ENCODE results near the gene ZNF80.

Gene ZNF80

DNA sequence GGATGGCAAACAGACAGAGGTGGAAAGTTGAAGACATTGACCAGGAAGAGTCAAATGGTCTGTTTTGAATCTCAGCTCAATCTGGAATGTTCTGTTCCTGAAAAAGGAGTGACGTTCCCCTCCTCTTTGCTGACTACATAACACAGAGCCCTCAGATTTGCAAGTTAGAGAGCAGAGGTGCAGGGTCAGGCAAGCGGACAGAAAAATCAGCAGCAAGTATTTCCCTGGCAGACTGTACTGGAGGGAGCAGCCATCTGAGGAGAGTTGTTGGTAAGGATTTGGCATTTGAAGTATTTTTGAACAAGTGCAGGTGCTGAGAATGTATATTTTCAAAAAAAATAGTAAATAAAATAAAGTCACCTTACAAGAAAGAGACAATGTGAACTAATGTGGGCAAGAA is 17.6 kb downstream of the ZNF80 start:
- DNase-seq (ENCODE audit: low read depth in 2 of 2) = no peak

DNA sequence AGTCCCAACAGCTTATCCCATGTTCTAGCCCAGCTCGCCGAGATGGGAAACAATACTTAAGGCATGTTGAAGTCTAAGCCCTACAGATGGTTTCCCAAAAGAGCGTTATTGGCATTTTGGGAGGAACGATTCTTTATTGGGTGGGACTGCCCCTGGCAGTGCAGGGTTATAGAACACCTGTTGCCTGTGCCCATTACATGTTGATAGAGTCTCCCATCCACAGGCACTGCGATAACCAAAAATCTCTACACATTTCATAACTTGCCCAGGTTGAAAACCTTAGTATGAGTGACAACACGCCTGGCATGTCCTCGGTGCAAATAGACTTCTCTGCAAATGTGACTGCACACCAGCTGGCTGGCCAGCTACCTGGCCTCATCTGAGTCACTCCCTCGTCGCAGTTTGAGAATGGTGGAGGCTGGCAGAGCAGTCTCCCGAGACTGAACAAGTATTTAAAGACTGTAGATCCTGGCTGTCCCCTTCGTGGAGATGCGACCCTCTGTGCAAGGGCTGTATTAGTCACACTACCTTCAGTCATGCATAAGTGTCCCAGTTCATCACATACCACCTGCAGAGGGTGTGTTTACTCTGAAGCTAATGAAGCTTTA is 18.7 kb downstream of the ZNF80 start:
- no peak for DNase-seq (ENCODE audit: low read depth in 2 of 2)

DNA sequence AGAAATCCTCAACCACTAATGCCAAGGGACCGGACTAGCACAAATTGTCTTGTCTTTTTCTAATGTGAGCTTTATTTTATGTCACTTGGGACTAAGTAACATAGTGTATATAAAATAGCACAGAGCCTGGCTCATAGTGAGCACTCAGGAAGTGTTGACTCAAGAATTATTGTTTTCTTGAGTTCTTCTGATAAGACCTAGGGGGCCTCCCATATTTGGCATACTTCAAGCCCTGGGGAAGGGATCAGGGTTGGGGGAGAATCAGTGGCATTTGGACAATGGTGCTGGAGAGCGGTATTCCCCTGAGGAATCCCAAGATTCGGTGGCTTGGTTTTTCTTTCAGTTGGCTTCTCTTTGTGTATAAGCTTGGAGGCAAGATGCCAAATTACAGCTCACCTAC is 19.4 kb downstream of the ZNF80 start:
- DNase-seq (ENCODE audit: low read depth in 2 of 2) = no peak

DNA sequence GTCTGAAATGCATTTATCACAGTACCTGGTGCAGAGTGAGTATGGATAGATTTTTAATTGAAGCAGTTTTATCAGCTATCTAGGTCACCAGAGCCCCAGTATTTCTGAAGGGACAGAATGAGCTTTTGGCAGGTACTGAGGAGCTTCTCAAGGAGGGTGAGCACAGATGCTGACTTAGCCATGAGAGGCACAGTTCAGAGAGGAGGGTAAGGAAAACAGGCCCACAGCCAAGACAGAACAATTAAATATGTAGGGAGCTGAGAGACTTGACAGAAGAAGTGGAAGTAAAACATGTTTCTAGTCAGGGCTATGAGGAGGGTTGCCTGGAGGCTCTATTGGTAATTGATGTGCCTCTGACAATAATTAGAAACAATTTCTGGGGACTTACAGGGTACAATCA is 20.1 kb downstream of the ZNF80 start:
- DNase-seq (ENCODE audit: low read depth in 2 of 2) = no peak

DNA sequence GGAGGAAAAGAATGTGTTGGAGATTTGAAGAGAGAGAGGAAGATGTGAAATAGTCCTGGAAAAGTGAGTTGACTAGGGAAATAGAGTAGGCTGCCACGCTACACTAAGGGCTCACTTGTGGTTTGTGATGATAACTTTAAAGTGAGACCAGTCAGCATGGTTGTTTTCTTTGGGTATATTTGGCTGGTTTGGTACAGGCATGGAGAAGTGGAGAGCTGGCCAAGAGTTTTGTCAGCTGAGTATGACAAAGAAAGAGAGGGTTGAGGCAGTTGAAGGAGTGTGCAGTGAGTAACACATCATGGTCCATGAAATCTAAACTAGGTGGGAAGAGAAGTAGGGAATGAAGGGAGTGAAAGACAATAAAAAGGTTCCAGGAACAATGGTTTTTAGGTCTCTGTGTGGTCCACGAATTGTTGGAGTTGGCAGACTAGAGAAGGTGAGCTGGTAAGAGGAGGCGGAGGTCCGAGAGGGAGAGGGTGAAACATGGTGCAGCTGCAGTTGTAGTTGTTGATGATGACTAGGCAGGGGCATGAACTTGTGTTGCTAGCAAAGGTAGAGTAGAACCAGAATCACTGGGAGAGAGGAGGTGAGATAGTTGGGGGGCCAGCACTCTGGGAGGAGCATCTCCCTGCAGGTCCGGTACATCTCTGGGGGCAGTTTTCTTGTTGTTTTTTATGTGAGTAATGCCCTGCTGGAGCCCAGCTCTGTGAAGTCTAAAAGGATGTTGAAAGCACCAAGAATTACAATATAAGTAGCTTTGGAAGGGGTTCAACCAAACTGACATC is 21.0 kb downstream of the ZNF80 start:
- DNase-seq (ENCODE audit: low read depth in 2 of 2) = no peak

DNA sequence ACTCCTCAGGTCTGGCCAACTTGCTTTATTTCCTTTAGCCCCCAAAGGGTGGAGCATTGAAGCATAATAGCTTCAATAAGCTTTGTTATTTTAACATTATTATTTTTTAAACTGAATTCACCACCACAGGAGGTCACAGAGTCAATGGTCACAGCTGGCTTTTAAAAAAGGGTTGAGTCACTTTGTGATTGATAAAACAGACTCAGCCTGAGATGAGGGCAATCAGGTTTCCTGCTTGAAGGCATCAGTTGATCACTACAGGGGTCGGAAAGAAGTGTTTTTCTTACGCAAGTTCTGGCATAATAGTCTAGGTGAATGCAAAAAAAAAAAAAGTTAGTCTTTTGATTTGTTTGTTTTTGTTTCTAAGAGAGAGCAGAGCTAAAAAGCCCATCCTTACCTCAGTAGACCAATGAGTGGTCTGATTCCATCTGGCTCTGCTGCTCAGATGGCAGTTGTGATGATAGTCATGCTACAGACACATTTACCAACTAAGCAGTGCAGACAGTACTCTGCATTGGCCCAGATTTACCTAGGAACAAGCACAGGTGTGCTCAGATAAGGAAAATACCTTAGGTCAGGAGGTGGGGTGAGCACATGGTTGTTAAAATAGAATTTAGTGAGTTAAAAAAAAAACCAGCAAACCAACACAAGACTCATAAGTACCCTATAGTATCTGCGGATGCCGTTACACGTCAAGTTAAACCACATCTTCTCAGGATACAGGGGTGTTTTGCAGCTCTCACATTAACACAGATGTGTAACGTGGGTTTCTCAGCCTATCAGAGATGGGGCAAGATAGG is 22.6 kb downstream of the ZNF80 start:
- no peak for DNase-seq (ENCODE audit: low read depth in 2 of 2)

DNA sequence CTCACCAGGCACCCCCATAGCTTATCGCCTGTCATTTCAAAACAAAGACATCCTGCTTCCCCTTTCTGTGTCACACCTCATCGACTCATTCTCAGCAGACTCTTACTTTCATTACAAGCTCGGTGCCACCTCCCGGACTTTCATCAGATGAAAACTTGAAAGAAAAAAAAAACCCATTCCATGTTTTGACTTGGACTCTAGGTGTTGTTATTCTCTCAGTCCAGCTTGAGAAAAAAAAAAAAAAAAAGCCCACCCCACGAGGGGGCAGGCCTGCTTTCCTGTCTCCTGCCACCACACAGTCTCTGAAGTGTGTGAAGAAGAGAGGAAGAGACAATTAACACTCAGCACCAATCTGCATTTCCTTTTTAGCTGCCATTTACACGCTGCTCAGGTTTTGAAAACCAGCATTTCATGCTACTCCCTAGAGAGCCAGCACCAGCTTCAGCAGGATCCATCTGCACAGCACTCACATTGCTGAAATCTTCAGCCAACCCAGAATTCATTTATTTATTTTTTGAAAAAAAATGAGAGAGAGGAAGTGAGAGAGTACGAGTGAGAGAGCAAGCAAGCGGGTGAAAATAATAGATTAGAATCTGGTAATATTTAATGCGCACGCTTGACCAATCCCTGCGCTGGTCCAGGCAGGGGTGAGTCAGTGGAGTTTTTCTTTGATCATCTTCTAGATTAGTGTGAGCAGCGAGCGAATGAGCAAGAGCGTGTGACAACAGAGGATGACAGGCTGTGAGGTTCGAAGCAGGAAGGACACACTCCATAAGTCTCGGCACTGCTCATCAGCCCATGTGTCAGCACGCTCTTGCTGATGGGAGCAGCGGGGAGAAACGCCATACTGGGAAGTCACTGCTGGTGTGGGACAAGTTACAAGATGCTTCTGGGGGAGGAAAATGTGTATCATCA is 23.5 kb downstream of the ZNF80 start:
- DNase-seq (ENCODE audit: low read depth in 2 of 2) = peak; percentile 39 to 46

DNA sequence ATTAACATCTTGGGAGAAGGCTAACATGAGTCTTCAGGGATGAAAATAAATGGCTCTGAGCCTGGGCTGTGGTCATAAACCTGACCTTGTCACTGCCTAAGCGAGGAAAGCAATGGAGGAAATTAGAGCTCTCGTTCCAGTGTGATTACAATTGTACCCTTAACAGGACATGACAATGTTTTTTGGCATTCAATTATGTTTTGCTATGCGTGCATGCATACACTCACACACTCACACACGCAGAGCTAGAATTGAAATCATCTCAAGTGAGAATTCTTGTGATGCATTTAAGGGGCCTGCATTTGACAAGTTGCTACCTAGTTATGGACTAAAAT is 24.1 kb downstream of the ZNF80 start:
- no peak for DNase-seq (ENCODE audit: low read depth in 2 of 2)

DNA sequence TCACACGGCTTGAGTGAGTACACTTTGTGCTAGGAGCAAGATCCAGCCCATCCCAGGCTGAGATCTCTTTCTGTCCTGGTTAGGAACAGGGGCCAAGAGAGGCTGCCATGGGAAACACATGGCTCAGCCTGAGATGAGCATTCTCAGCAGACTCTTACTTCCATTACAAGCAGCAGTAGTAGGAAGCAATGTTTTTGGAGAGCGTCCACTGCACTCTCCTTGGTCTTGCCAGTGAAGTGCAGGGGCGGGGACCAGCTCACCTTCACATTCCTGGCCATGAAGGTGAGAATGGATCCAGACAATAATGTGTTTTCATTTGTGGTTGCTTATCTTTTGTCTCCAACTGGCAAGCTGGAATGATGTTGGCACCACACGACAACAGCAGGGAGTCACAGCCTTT is 24.7 kb downstream of the ZNF80 start:
- no peak for DNase-seq (ENCODE audit: low read depth in 2 of 2)

DNA sequence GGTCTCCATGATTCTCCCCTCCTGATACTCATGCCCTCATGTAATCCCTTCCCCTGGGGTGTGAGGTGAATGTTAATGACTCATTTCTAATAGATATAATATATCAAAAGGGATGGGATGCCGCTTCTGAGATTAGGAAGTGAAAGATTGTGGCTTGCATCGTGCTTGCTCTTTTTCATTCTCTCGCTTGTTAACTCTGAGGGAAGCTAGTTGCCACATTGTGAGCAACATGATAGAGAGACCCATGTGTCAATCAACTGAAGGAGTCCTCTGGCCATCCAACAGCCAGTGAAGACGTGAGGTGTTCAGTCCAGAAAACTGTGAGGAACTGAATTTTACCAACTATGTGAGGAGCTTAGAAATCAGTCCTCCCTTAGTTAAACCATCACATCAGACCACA is 29.6 kb downstream of the ZNF80 start:
- no peak for DNase-seq (ENCODE audit: low read depth in 2 of 2)

DNA sequence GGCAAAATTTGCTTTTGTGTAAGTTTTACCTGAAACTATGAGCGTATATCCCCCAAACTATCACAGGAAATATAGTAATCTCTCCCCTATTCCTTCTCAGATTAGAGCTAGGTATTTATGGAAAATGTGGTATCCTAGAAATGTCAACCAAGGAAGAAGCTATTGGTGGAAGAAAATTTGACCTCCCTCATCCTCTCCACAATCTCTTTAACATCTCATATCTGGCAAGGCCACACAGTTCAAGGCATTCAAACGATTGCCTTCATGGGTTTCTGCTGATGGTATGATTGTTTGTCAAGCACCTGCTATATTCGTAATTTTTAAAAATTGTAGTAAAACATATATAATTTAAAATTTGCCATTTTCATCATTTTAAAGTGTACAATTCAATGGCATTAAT is 31.0 kb downstream of the ZNF80 start:
- no peak for DNase-seq (ENCODE audit: low read depth in 2 of 2)

DNA sequence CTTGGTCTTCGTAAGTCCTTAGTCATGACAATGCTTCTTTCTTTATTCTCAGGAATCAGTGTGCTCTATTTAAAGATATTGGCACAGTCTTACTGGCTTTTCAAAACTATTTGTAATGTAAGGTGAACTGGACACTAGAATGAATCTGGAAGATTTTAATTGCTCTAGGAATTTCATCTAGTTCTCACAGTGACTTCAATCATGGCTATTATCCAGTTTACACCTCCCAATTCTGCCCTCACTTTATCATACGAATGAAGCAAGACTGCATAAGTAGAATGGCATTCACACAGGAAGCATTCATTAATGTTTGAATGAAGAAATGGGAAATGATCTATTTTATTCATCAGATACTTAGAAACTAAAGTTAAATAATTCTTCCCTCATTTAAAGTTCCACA is 31.8 kb downstream of the ZNF80 start:
- no peak for DNase-seq (ENCODE audit: low read depth in 2 of 2)

DNA sequence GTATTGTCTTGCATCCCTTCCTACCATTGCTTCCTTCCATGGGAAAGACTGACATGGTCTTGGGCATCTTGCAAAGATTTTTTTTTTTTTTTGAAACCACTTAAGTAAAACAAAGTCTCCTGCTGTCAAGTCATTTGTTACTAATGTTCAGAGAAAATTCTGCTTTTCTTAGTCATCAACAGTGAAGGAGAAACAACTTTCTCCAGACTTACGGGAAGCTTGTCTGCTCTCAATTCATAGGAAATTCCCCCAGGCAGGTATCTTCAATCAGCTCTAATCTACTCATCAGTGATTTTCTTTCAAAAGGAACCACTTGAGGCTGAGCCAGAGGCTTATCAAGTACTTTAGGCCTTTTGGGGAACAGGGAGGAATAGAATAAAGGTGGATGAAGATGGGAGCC is 42.6 kb downstream of the ZNF80 start:
- DNase-seq (ENCODE audit: low read depth in 2 of 2) = no peak

DNA sequence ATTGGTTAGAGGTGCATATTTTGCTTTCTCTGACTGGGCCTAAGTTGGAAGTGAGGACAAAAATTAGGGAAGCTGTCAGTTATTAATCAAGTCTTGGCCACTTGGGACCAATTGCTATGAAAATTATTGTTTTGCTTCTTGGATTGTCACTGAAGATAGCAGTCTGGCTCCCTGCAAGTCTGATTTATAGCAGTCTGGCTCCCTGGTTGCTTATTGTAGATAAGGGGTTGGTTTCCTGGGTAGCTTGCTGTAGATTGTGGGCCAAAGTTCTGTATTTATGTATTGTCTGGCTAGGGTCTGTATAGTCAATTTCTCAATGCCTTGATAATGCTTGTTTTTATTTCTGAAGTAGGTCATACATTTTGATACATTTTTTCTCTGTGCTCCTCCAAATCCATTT is 45.2 kb downstream of the ZNF80 start:
- DNase-seq (ENCODE audit: low read depth in 2 of 2) = no peak

DNA sequence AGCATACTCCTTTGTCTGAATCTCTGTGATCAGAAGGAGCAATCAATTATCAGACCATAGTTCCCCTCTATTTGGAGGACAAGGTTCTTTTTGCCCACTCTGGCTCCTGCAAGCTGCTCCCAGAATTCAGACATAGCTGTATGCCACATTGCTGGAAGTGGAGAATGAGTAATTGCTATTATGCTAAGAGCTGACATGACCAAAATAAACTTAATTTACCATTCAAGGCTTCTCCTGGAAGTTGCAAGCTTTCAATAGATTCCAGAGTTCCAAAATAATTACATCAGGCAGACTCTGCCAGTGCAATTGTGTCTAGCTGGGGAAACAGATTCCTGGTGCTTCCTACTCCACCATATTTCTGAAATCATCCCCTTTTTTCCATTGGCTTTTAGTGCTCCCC is 50.9 kb downstream of the ZNF80 start:
- no peak for DNase-seq (ENCODE audit: low read depth in 2 of 2)
